Measurements from ENCODE around the gene PTPRN2. TPM values are rescaled to one million over a fixed set of nuclear protein-coding genes. Genes with fewer than 3 reads are reported as not detected.

The PTPRN2 gene
- total and polyA plus RNA-seq, 2 donors (not counting 3 experiments of a cell fraction or from before 2014, with no cell fraction given): 0.62 to 0.88 TPM

DNA sequence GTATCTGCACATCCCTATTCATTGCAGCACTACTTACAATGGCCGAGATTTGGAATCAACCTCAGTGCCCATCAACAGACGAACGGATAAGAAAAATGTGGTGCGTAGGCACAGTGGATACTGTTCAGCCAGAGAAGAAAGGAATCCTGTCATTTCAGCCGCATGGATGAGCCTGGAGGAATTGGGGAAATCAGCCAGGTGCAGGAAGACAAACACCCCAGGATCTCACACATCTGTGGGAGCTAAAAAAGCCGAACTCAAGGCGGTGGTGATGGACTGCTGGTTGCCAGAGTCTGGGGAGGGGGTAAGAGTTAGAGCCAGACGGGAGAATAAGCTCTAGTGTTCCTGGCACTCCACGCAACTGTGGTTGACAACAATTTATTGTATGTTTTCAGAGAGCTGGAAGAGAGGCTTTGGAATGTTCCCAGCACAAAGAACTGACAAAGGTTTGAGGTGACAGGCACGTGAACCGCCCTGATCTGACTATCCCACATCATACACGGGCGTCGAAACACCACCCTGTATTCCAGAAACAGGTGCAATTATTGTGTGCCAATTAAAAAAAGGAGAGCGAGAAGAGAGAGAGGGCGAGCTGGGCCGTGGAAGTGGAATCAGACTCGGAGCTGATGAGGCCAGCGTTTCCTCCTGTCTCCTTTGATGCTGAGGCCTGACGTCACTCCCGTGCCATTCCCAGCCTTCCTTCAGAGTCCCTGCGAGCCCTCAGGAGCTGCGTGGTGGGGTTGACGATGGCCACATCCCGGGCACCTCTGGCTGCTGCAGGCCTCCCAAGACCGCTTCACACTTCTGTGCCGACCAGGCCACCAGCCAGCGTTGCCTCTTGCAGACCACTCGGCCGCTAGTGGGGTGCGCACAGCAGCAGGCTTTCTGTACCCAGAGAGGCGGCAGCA, 1061.4 kb downstream of the PTPRN2 start:
- TF ChIP-seq, protein P1, sequence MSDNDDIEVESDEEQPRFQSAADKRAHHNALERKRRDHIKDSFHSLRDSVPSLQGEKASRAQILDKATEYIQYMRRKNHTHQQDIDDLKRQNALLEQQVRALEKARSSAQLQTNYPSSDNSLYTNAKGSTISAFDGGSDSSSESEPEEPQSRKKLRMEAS (IDR thresholded peaks at IDR 0.05; ENCODE audit: insufficient read depth, insufficient read length): no peak
- TF ChIP-seq, protein P2, sequence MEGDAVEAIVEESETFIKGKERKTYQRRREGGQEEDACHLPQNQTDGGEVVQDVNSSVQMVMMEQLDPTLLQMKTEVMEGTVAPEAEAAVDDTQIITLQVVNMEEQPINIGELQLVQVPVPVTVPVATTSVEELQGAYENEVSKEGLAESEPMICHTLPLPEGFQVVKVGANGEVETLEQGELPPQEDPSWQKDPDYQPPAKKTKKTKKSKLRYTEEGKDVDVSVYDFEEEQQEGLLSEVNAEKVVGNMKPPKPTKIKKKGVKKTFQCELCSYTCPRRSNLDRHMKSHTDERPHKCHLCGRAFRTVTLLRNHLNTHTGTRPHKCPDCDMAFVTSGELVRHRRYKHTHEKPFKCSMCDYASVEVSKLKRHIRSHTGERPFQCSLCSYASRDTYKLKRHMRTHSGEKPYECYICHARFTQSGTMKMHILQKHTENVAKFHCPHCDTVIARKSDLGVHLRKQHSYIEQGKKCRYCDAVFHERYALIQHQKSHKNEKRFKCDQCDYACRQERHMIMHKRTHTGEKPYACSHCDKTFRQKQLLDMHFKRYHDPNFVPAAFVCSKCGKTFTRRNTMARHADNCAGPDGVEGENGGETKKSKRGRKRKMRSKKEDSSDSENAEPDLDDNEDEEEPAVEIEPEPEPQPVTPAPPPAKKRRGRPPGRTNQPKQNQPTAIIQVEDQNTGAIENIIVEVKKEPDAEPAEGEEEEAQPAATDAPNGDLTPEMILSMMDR (IDR thresholded peaks at IDR 0.05; ENCODE audit: extremely low read depth in 1 of 2, insufficient read depth in 1 of 2, low read depth in 1 of 2, low read length in 2 of 2): no peak
- TF ChIP-seq POLR2AphosphoS5 (IDR thresholded peaks at IDR 0.05; ENCODE audit: insufficient read depth, low read depth, low read length): no peak
- TF ChIP-seq FOS (IDR thresholded peaks at IDR 0.05; ENCODE audit: borderline replicate concordance, insufficient read depth, low read length): no peak
- TF ChIP-seq POLR2A (IDR thresholded peaks at IDR 0.05; ENCODE audit: low read depth, low read length): no peak
- no peak for TF ChIP-seq EZH2 (IDR thresholded peaks at IDR 0.05; ENCODE audit: borderline replicate concordance, low read depth, low read length, severe bottlenecking)
- TF ChIP-seq JUN (IDR thresholded peaks at IDR 0.05; ENCODE audit: borderline replicate concordance, insufficient read depth, insufficient read length, low read depth): no peak
- TF ChIP-seq MYC (IDR thresholded peaks at IDR 0.05; ENCODE audit: low read depth, low read length): no peak
- no peak overlapping the region for H2AFZ ChIP-seq (ENCODE audit: low read depth, low read length)

More for the DNA sequence above, 1061.4 kb downstream of the PTPRN2 start:
- Histone ChIP-seq H3K27me3 (ENCODE audit: control insufficient read depth in 2 of 2, insufficient read depth in 2 of 2, low read length in 2 of 2) (no peaks in the 10 kb centered on the region), H3K9me1 (replicated peaks; ENCODE audit: control insufficient read depth, extremely low read depth, insufficient read depth, low read length) (no peaks in the 10 kb centered on the region), H3K9ac (replicated peaks; ENCODE audit: extremely low read depth, insufficient read depth, low read length) (no peak overlapping the region), H3K4me2 (ENCODE audit: insufficient read depth, low read length) (no peak overlapping the region), H3K36me3 (ENCODE audit: control insufficient read depth in 2 of 2, extremely low read depth in 1 of 2, insufficient read depth in 2 of 2, low read length in 2 of 2) (no peaks in the 10 kb centered on the region), H3K27ac (ENCODE audit: insufficient read depth, low read depth, low read length) (no peak overlapping the region), H3K4me1 (ENCODE audit: control insufficient read depth, extremely low read depth, insufficient read depth, low read length) (no peaks in the 10 kb centered on the region), H3K79me2 (ENCODE audit: control insufficient read depth, insufficient read depth, low read length) (no peaks in the 10 kb centered on the region), H3K4me3 (replicated peaks in 1 of 3; ENCODE audit: insufficient read depth in 1 of 3, low read depth in 1 of 3, low read length in 3 of 3) (no peak overlapping the region), H4K20me1 (replicated peaks; ENCODE audit: control insufficient read depth, extremely low read depth, insufficient read depth, low read length) (no peaks in the 10 kb centered on the region), H3K9me3 (replicated peaks; ENCODE audit: control insufficient read depth, insufficient read depth, low read length) (no peaks in the 10 kb centered on the region)
- BruUV-seq (replicated peaks): no TSS peak
- intact Hi-C loops (cut with micrococcal nuclease) (no loop called here), dilution Hi-C loops (cut with MboI; ENCODE audit: extremely low pct_ligation_motif_present, low sequenced_read_pairs) (no loop called here)
- FAIRE-seq (no peak), DNase-seq (ENCODE audit: low read depth, low spot score) (no peak)
- ChIA-PET CTCF (no interaction called here), POLR2A (no interaction called here)

Measured in endothelial cell of umbilical vein (primary cell).